Activated T-helper 2 cell treated with anti-CD3 and anti-CD28 coated beads, Interferon-gamma antibody, Interleukin-2, Interleukin-4, amounts not matched to agents 10 μg/mL and 5 μg/mL and 100 μg/mL, durations not matched to agents 14 hours and 24 hours and 36 hours (primary cell): Measurements from ENCODE around the gene NDUFA11. TPM values are rescaled to one million over a fixed set of nuclear protein-coding genes. Genes with fewer than 3 reads are reported as not detected.

Source experiments
- total RNA-seq: library from RNA; stranded (reverse); gene quantifications from 2 replicates; pipeline ENCODE4 v1.2.3, GENCODE V29; 2022

NDUFA11 gene
- total RNA-seq, 1 donor from 2014 or later, result 230 TPM

Other genes with a start within 250 kb of the NDUFA11 start
- gene MICOS13, start 223.3 kb downstream of the NDUFA11 start, total RNA-seq, result 54.3 and 60.9 TPM in 2 replicates
- 2.0 and 2.5 TPM in 2 replicates for gene HSD11B1L, start 222.8 kb downstream of the NDUFA11 start, total RNA-seq
- gene RPL36, start 213.5 kb downstream of the NDUFA11 start, total RNA-seq, result 996 and 1,031 TPM in 2 replicates
- gene LONP1, start 183.6 kb downstream of the NDUFA11 start, total RNA-seq, result 192 and 196 TPM in 2 replicates
- not detected in 2 replicates for gene CATSPERD, start 183.2 kb downstream of the NDUFA11 start, total RNA-seq
- gene PRR22, start 119.0 kb downstream of the NDUFA11 start, total RNA-seq, result 5.7 and 6.1 TPM in 2 replicates
- 74.0 and 84.3 TPM in 2 replicates for gene DUS3L, start 112.6 kb downstream of the NDUFA11 start, total RNA-seq
- gene NRTN, start 98.7 kb downstream of the NDUFA11 start, total RNA-seq, result 0.85 and 0.87 TPM in 2 replicates
- gene FUT6, start 64.1 kb downstream of the NDUFA11 start, total RNA-seq, result not detected in 2 replicates
- gene FUT3, start 52.3 kb downstream of the NDUFA11 start, total RNA-seq, result not detected in 2 replicates
- gene FUT5, start 33.2 kb downstream of the NDUFA11 start, total RNA-seq, result not detected in 2 replicates
- gene VMAC, start 1.1 kb upstream of the NDUFA11 start, total RNA-seq, result 3.1 and 3.8 TPM in 2 replicates
- 3.3 and 4.8 TPM in 2 replicates for gene CAPS, start 10.5 kb upstream of the NDUFA11 start, total RNA-seq
- gene RANBP3, start 74.3 kb upstream of the NDUFA11 start, total RNA-seq, result 98.2 and 105 TPM in 2 replicates
- 8.7 and 12.5 TPM in 2 replicates for gene RFX2, start 206.7 kb upstream of the NDUFA11 start, total RNA-seq
- gene ACSBG2, start 231.9 kb upstream of the NDUFA11 start, total RNA-seq, result not detected in 2 replicates